ENCODE measurements around the gene REEP6.

DNA sequence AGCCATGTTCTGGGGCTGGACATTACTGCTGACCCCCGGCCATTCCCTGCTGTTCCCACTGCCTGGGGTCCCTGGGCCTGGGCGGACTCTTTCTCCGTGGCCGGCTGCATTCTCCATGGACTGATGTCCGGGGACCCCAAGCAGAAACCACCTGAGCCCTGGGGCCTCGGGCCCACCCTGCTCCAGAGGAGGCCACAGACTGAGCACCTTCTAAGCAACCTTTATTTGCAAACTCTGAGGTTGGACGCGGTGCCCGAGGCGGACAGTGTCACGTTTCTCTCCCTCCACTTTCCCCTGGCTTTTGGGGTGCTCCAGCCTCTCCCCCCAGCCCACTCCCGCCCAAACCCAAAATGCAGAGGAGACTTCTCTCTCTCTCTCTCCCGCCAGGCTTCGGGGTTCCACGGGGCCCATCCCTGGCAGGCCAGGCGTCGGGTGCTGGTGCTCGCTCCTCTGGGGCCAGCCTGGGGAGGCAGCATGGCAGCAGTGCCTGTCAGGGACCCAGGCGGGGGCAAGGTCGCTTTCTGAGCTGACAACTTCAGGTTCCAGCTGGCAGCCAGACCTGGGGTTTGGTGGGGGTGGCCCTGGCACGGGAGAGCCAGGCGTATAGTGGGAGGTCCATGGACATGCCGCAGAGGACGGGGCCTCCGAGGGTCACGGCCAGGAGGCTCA is 9.6 kb upstream of the REEP6 start:
- TF ChIP-seq SIN3A (IDR thresholded peaks at IDR 0.05; ENCODE audit: borderline replicate concordance, low read depth, low read length) (no peak), RAD21 (IDR thresholded peaks at IDR 0.05; ENCODE audit: low read length) (no peak), EP300 (IDR thresholded peaks at IDR 0.05; ENCODE audit: borderline replicate concordance in 1 of 2, low read depth in 1 of 2, low read length in 1 of 2) (no peak), RCOR1 (IDR thresholded peaks at IDR 0.05; ENCODE audit: low read length) (no peak)
- TF ChIP-seq, protein P1, sequence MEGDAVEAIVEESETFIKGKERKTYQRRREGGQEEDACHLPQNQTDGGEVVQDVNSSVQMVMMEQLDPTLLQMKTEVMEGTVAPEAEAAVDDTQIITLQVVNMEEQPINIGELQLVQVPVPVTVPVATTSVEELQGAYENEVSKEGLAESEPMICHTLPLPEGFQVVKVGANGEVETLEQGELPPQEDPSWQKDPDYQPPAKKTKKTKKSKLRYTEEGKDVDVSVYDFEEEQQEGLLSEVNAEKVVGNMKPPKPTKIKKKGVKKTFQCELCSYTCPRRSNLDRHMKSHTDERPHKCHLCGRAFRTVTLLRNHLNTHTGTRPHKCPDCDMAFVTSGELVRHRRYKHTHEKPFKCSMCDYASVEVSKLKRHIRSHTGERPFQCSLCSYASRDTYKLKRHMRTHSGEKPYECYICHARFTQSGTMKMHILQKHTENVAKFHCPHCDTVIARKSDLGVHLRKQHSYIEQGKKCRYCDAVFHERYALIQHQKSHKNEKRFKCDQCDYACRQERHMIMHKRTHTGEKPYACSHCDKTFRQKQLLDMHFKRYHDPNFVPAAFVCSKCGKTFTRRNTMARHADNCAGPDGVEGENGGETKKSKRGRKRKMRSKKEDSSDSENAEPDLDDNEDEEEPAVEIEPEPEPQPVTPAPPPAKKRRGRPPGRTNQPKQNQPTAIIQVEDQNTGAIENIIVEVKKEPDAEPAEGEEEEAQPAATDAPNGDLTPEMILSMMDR (IDR thresholded peaks at IDR 0.05) = no peak
- TF ChIP-seq, protein P2, sequence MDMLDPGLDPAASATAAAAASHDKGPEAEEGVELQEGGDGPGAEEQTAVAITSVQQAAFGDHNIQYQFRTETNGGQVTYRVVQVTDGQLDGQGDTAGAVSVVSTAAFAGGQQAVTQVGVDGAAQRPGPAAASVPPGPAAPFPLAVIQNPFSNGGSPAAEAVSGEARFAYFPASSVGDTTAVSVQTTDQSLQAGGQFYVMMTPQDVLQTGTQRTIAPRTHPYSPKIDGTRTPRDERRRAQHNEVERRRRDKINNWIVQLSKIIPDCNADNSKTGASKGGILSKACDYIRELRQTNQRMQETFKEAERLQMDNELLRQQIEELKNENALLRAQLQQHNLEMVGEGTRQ (IDR thresholded peaks at IDR 0.05; ENCODE audit: borderline replicate concordance, low read depth, low read length) = no peak
- TF ChIP-seq, protein P3, sequence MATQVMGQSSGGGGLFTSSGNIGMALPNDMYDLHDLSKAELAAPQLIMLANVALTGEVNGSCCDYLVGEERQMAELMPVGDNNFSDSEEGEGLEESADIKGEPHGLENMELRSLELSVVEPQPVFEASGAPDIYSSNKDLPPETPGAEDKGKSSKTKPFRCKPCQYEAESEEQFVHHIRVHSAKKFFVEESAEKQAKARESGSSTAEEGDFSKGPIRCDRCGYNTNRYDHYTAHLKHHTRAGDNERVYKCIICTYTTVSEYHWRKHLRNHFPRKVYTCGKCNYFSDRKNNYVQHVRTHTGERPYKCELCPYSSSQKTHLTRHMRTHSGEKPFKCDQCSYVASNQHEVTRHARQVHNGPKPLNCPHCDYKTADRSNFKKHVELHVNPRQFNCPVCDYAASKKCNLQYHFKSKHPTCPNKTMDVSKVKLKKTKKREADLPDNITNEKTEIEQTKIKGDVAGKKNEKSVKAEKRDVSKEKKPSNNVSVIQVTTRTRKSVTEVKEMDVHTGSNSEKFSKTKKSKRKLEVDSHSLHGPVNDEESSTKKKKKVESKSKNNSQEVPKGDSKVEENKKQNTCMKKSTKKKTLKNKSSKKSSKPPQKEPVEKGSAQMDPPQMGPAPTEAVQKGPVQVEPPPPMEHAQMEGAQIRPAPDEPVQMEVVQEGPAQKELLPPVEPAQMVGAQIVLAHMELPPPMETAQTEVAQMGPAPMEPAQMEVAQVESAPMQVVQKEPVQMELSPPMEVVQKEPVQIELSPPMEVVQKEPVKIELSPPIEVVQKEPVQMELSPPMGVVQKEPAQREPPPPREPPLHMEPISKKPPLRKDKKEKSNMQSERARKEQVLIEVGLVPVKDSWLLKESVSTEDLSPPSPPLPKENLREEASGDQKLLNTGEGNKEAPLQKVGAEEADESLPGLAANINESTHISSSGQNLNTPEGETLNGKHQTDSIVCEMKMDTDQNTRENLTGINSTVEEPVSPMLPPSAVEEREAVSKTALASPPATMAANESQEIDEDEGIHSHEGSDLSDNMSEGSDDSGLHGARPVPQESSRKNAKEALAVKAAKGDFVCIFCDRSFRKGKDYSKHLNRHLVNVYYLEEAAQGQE (IDR thresholded peaks at IDR 0.05; ENCODE audit: low read depth, low read length) = no peak

Measured in SK-N-SH (cell line).